K562 (cell line): ENCODE measurements around the gene CTNNA3.

Experiments used
- ARNT ChIP-seq, 2 experiments: fragments of 450-650 bp; IDR thresholded peaks; 2 replicates each; pipeline ENCODE4 v1.6.1; 2016; ENCODE audit warnings: mild to moderate bottlenecking in 1 of 2
- CCAR2 ChIP-seq: fragments of 200-400 bp; formaldehyde crosslinking; IDR thresholded peaks from 2 replicates; pipeline ENCODE4 v1.6.1; 2017; ENCODE audit warnings: mild to moderate bottlenecking, low read depth, low read length
- EZH2 ChIP-seq: IDR thresholded peaks from 2 replicates; pipeline ENCODE4 v1.6.1; 2012; ENCODE audit warnings: low read depth, mild to moderate bottlenecking, inconsistent platforms, low read length, borderline replicate concordance
- MAFK ChIP-seq: IDR thresholded peaks from 2 replicates; pipeline ENCODE4 v1.6.1; 2011; ENCODE audit warnings: low read length, improper control_type of control experiment
- NCOA6 ChIP-seq: fragments of 450-650 bp; IDR thresholded peaks from 2 replicates; pipeline ENCODE4 v1.6.1; 2017; ENCODE audit warnings: mild to moderate bottlenecking
- POLR2H ChIP-seq: IDR thresholded peaks from 2 replicates; pipeline ENCODE4 v1.6.1; 2016; ENCODE audit warnings: missing genetic modification characterization, low read depth, mild to moderate bottlenecking, control low read depth, missing compliant biosample characterization, moderate library complexity
- TAF1 ChIP-seq: IDR thresholded peaks from 2 replicates; pipeline ENCODE4 v1.6.1; 2011; ENCODE audit warnings: mild to moderate bottlenecking, low read length, moderate library complexity; ENCODE audit not compliant: insufficient read depth, control insufficient read depth, severe bottlenecking; ENCODE audit errors: extremely low read depth
- ZNF253 ChIP-seq: fragments of 250-450 bp; sonication (Bioruptor Pico); conservative IDR thresholded peaks from 2 replicates; pipeline ENCODE4 v1.6.1; 2021; ENCODE audit warnings: mild to moderate bottlenecking
- ZNF274 ChIP-seq: IDR thresholded peaks from 2 replicates; pipeline ENCODE4 v1.6.1; 2011; ENCODE audit warnings: low read depth, mild to moderate bottlenecking, low read length, moderate library complexity, borderline replicate concordance

DNA sequence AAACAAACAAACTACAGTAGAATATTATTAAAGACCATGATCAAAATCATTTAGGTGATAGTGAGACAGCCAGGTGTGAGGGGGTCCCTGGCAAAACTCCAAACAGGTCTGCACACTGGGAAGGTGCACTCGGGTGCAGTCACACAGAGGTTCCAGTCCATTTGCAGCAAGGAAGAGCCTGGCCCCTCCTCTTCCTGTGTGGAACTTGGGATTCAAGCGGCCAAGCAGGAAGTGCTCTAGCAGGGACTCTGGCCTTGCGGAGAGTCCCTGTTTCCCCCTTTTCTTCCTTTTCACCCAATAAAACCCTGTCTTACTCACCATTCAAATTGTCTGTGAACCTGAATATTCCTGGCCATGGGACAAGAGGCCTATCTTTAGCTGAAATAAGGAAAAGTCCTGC lies 588.3 kb downstream of the CTNNA3 start:
- TF ChIP-seq ZNF253 (CRISPR knock-in tag) (no peak), MAFK (no peak), ARNT (IDR thresholded peaks at IDR 0.05) (no peak), EZH2 (no peak), ZNF274 (no peak), CCAR2 (no peak), POLR2H (tag) (no peak), NCOA6 (no peak), TAF1 (no peak)
